PC-9 (cell line): ENCODE results near the gene SORT1.

Experiments
- EZH2 ChIP-seq: fragments of 200-600 bp; sonication (generic); IDR thresholded peaks from 2 replicates; pipeline ENCODE4 v1.8.0; 2017; ENCODE audit warnings: antibody characterized with exemption, low read depth
- TF ChIP-seq, protein P1 (sequence below): fragments of 200-600 bp; sonication (generic); conservative IDR thresholded peaks from 2 replicates; pipeline ENCODE4 v1.6.1; 2017; ENCODE audit warnings: mixed run types, antibody characterized with exemption, mild to moderate bottlenecking, moderate library complexity

DNA sequence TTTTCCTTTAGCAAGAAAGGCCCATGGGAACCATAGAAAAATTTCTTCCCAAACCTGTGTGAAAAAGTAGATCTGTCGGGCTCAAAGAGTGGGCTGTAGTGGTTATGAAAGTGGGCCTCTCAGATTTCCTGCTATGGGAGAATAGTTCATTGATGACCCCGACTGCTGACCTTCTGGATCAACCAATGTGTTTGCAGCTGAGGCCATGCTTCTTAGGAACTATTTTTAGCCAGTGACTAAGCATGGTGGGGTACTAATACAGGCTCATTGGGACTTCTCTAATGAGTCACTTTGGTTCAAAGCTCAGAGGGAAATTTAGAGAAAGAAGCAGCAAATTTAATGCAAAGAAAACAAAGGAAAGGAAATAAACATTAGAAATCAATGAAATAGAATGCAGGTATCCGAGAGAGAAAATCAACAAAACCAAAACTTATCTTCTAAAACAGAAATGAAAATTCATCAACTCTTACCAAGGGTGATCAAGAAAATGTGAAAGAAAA, 41.1 kb upstream of the SORT1 start:
- TF ChIP-seq EZH2 = no peak
- TF ChIP-seq, protein P1, sequence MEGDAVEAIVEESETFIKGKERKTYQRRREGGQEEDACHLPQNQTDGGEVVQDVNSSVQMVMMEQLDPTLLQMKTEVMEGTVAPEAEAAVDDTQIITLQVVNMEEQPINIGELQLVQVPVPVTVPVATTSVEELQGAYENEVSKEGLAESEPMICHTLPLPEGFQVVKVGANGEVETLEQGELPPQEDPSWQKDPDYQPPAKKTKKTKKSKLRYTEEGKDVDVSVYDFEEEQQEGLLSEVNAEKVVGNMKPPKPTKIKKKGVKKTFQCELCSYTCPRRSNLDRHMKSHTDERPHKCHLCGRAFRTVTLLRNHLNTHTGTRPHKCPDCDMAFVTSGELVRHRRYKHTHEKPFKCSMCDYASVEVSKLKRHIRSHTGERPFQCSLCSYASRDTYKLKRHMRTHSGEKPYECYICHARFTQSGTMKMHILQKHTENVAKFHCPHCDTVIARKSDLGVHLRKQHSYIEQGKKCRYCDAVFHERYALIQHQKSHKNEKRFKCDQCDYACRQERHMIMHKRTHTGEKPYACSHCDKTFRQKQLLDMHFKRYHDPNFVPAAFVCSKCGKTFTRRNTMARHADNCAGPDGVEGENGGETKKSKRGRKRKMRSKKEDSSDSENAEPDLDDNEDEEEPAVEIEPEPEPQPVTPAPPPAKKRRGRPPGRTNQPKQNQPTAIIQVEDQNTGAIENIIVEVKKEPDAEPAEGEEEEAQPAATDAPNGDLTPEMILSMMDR = no peak
